PC-9 (cell line): ENCODE results near the gene SELENOH.

Source experiments
- EZH2 ChIP-seq: fragments of 200-600 bp; sonication (generic); IDR thresholded peaks from 2 replicates; pipeline ENCODE4 v1.8.0; 2017; ENCODE audit warnings: antibody characterized with exemption, low read depth
- TF ChIP-seq, protein P1 (sequence below): fragments of 200-600 bp; sonication (generic); conservative IDR thresholded peaks from 2 replicates; pipeline ENCODE4 v1.6.1; 2017; ENCODE audit warnings: mixed run types, antibody characterized with exemption, mild to moderate bottlenecking, moderate library complexity

- no peak for TF ChIP-seq EZH2
- TF ChIP-seq, protein P1, sequence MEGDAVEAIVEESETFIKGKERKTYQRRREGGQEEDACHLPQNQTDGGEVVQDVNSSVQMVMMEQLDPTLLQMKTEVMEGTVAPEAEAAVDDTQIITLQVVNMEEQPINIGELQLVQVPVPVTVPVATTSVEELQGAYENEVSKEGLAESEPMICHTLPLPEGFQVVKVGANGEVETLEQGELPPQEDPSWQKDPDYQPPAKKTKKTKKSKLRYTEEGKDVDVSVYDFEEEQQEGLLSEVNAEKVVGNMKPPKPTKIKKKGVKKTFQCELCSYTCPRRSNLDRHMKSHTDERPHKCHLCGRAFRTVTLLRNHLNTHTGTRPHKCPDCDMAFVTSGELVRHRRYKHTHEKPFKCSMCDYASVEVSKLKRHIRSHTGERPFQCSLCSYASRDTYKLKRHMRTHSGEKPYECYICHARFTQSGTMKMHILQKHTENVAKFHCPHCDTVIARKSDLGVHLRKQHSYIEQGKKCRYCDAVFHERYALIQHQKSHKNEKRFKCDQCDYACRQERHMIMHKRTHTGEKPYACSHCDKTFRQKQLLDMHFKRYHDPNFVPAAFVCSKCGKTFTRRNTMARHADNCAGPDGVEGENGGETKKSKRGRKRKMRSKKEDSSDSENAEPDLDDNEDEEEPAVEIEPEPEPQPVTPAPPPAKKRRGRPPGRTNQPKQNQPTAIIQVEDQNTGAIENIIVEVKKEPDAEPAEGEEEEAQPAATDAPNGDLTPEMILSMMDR = no peak
Observed at GRCh38 chr11:57791321-57792059, 50.2 kb downstream of the SELENOH start.
